SKM-1 (cell line): ENCODE results near the gene TRPV6.

Experiments
- DNase-seq: peaks from one replicate; lab custom pipeline; 2025; ENCODE audit not compliant: unreplicated experiment; lab: John Stamatoyannopoulos, UW

Gene TRPV6

DNA sequence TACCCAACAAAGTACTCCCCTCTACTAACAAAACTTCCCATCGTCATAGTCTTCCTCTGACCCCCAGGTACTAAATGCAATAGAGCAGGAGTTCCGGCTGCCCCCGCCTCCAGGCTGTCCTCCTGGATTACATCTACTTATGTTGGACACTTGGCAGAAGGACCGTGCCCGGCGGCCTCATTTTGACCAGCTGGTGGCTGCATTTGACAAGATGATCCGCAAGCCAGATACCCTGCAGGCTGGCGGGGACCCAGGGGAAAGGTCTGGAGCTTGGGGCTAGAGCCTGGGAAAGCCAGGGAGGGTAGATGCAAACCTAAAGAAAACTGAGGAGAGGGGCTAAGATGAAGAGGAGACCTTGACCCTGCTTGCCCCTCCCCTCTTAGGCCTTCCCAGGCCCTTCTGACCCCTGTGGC is 15.4 kb downstream of the TRPV6 start:
- DNase-seq: no peak

DNA sequence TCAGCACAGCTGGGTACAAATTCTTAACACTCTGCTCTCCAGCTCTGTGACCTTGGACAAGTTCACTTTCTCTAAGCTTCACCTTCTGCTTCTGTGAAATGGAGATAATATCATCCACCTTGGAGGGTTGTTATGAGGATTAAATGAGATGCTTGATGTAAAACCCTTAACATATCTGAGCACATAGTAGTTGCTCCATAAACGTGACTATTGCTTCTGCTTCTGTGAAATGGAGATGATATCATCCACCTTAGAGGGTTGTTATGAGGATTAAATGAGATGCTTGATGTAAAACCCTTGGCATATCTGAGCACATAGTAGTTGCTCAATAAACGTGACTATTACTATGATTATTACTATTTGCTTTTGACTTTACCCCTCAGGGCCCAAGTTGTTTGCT is 16.1 kb downstream of the TRPV6 start:
- no peak for DNase-seq

DNA sequence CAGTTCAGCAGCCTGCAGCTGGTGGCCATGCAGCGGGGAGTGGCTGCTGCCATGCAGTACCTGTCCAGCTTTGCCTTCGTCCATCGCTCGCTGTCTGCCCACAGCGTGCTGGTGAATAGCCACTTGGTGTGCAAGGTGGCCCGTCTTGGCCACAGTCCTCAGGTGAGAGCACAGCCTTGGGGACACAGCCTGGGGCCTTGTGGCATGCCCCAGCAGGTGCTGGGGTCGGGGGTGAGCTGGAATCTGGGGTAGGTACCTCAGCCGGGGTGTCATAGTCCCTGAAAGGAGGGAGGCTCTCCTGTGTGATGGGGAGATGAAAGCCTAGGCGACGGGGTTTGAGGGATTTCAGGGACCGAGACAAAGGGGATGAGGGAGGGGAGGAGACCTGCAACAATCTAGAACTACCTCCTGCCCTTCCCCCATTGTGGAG is 16.5 kb downstream of the TRPV6 start:
- DNase-seq: no peak

DNA sequence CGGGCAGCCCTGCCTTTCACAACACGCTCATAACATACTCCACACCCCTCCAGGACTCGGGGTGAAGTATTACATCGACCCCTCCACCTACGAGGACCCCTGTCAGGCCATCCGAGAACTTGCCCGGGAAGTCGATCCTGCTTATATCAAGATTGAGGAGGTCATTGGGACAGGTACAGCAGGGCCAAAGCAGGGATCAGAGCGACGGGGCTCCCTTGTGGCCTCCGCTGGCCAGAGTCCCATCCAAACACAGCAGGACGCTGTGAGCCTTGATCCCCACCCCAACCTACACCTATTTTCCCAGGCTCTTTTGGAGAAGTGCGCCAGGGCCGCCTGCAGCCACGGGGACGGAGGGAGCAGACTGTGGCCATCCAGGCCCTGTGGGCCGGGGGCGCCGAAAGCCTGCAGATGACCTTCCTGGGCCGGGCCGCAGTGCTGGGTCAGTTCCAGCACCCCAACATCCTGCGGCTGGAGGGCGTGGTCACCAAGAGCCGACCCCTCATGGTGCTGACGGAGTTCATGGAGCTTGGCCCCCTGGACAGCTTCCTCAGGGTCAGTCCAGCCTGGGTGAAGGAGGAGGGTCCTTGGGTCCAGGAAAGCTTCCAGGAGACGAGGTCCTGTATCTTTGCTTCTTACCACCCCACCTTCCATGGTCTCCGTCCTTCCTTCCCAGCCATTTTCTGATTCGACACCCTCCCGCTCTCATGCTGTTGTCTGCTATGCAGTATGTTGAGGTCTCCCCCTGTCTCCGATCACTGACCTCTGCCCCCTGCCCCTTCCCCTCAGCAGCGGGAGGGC is 17.2 kb downstream of the TRPV6 start:
- DNase-seq: no peak

DNA sequence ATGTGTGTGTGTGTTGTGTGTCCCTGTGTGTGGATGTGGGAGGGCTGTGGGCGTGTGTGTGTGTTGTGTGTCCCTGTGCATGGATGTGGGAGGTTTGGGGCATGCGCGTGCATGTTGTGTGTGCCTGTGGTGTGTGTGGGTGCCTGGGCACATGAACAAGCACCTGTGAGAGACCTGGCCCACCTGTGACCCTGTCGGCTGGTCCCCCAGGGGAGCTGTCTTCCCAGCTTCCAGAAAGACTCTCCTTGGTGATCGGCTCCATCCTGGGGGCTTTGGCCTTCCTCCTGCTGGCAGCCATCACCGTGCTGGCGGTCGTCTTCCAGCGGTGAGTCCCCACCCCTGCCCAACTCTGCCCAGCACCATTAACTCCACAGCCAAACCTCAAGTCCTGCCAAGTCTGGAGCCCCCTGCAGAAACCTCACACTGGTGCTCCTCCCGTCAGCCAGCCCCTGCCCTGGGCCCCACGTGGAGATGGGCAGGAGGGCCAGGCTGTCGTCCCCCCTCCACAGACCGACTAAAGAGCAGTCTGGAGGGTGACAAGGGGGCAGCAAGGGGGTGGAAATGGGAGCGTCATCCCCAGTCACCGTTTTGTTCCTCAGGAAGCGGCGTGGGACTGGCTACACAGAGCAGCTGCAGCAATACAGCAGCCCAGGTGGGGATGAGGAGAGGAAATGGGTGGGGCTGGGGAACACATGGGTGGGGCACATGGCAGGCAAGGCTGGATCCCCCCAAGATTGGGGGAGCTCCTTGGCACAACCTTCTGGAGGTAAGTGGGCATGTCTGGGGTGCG is 18.0 kb downstream of the TRPV6 start:
- DNase-seq: no peak

DNA sequence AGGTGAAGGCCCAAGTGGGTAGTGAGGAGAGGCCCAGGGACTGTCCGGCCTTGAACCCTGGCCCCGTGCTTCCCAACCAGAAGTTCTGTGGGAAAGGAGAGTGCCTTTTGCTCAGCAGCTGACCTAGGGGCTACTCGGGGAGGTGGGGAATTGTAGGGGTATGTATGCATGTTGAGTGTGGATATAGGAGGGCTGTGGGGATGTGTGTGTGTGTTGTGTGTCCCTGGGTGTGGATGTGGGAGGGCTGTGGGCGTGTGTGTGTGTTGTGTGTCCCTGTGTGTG is 18.5 kb downstream of the TRPV6 start:
- no peak for DNase-seq

DNA sequence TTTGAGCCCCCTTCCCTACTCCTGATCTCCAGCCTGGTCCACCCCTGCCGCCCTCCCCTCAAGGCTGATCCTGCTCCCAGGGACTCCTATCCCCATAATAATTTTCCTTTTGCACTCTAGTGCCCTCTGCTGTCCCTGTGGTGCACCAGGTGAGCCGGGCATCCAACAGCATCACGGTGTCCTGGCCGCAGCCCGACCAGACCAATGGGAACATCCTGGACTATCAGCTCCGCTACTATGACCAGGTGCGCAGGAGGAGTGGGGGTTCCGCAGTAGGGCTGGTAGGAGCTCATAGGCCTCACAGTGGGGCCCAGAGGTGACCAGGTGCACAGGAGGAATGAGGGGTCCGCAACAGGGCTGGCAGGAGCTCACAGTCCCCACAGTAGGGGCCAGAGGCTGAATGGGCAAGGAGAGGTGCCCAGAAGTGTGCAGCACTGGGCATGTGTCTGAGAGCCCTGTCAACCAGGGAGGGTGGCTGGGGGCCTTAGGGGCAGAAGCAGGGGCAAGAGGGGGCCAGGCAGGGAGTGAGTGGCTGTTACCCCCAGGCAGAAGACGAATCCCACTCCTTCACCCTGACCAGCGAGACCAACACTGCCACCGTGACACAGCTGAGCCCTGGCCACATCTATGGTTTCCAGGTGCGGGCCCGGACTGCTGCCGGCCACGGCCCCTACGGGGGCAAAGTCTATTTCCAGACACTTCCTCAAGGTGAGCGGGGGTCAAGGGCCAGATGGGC is 19.0 kb downstream of the TRPV6 start:
- no peak for DNase-seq

DNA sequence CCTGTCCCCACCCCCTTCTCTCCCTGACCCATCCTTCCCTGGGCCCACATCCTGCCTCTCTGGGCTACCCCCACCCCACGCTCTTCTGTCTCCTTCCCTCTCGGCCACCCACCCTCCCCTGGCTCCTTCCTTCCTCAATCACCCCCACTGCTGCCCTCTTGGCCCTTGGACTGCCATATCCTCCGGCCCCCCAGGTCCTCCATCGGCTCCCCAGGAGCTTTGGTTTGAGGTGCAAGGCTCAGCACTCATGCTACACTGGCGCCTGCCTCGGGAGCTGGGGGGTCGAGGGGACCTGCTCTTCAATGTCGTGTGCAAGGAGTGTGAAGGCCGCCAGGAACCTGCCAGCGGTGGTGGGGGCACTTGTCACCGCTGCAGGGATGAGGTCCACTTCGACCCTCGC is 19.8 kb downstream of the TRPV6 start:
- DNase-seq: no peak

DNA sequence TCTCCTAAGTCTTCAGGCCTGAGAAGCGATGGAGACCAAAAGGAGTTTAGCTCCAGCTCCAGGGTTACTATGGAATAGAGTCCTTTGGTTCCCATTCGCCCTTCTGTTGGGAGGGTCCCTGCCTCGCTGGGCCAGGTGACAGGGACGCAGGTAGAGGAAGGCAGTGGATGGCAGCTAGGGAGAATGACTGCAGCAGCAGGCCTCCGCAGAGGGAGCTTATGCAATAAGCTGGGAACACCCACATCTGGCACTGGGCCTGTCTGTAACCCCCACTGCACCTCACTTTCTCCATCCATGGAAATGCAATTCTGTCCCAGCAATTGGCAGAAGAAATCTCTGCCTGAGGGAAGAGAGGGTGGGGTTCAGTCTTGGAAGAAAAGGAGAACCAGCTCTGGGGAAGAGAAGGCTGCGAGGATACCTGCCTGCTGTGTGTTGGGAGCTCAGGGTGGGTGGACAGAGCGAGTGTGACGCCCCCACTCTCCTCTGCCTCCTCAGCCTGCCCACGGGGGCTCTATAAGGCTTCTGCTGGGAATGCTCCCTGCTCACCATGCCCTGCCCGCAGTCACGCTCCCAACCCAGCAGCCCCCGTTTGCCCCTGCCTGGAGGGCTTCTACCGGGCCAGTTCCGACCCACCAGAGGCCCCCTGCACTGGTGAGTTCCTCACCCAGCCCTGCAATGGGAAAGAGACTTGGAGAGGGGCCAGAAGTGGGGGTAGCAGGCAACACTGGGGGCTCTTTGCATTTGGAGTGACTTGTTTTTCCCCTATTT is 20.4 kb downstream of the TRPV6 start:
- DNase-seq: no peak

DNA sequence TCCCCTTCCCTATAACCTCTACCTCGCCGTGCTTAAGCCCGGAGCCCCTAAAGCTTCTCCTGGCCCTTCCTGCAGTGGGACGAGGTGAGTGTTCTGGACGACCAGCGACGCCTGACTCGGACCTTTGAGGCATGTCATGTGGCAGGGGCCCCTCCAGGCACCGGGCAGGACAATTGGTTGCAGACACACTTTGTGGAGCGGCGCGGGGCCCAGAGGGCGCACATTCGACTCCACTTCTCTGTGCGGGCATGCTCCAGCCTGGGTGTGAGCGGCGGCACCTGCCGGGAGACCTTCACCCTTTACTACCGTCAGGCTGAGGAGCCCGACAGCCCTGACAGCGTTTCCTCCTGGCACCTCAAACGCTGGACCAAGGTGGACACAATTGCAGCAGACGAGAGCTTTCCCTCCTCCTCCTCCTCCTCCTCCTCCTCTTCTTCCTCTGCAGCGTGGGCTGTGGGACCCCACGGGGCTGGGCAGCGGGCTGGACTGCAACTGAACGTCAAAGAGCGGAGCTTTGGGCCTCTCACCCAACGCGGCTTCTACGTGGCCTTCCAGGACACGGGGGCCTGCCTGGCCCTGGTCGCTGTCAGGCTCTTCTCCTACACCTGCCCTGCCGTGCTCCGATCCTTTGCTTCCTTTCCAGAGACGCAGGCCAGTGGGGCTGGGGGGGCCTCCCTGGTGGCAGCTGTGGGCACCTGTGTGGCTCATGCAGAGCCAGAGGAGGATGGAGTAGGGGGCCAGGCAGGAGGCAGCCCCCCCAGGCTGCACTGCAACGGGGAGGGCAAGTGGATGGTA is 21.5 kb downstream of the TRPV6 start:
- no peak for DNase-seq

DNA sequence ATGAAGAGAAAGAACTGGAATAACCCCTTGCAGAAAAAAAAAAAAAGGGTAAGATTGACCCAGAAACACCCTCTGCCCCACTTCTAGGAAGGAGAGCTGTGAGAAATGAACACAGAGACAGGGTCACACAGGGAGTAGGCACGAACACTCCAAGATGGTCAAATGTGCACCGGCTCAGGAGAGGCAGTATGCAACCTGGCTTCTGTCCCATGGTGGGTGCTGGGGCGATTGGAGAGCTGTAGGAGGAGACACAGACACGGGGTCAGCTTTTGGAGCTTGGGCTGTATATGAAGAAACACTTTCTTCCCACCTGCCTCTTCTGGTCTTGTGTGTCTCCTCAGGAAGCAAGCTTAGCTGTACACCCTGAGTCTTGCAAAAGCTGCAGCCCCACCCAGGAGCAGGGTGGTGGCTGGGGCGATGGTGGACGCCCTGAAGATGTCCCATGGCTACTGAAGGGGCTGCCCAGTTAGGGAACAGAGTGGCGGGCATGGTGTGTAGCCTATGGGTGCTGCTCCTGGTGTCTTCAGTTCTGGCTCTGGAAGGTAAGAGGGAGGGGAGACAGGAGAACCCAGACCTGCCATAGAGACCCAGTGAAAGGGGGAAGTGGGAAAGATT is 22.7 kb downstream of the TRPV6 start:
- DNase-seq: no peak

DNA sequence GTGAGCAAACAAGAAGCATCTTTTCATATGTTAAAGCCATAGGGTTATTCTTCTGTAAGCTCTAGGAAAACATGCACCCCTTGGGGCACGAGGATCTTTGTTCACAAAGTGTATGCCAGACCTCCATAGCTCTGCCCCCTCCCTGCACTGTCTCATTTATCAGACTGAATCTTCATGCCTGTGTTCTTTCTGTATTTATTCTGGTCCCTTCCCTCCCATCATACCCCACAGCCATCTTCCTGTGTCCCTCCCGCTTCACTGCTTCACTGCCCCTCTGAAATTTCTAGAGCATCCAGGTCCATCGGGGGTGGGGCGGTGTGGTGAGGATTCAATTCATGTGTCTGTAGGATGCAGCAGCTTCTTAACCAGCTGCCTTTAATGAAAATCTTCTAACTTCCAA is 23.2 kb downstream of the TRPV6 start:
- DNase-seq: no peak

DNA sequence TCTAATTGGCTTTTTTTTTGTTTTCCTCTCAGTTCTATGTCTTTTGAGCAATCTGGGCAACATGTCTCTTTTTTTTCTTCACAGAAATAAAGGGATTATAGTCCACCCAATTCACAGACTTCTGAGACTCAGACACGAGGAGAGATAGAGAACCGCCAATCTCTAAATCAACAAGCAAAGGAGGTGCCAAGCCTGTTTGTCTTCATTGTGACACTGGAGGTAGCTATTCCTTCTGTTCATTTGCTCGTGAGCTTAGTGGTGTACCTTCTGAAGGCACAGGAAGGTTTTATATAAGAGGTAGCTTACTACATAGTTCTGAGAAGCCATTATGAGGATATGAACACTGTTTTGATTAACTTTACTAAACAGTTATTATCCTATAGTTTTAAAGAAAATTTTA is 24.6 kb downstream of the TRPV6 start:
- no peak for DNase-seq

DNA sequence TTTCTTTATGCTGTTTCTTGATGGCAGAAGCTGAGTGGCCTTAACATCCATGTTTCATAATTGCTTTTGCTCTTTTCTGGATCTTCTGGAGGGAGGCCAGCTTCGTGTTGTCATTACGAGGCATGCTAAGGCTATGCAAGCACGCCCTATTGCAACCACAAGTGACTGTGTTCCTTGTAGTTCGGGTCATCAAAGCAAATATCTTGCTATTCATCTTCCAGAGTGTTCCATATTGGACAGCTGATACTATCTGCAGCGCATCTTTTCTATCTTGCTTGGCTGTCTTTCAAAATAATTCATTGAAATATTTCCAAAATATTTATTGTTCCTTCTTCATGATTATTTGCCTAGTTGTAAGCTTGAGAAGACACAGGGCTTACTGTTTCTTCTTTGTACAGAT is 25.7 kb downstream of the TRPV6 start:
- DNase-seq: no peak

DNA sequence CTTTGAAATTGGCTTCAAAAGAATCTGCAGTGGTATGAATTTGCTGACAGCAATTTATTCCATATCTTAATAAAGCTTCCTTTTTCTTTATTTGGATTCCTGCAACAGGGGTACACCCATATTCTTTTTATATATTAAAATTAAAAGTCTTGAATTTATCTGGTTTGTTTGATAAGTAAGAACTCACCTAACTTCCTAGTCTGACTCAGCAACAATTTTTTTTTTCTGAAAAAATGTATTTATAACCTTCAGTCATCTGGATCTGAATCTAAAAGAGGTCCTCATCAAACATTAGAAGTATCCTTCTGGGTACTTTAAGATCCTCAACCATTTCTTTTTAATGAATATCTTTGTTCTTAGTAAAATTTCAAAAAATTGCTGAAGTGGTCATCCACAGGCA is 26.1 kb downstream of the TRPV6 start:
- DNase-seq: no peak

DNA sequence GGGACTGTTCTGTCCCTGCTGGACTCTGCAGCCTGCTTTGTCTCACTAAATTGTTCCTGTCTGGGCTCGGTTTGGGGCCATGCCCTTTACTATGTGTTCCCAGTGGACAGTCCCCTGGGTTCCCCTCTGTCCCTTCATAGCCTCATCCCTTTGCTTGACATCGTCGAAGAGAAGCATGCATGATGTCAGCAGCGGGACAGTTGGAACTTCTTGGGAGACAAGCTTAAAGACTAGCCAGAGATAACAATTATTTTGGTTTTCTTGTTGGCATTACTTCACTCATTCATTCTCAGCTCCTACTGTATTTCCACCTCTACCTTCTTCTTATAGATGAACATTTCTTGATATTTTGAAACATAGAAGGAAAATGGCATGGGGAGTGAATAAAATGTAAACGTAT is 27.9 kb downstream of the TRPV6 start:
- no peak for DNase-seq

DNA sequence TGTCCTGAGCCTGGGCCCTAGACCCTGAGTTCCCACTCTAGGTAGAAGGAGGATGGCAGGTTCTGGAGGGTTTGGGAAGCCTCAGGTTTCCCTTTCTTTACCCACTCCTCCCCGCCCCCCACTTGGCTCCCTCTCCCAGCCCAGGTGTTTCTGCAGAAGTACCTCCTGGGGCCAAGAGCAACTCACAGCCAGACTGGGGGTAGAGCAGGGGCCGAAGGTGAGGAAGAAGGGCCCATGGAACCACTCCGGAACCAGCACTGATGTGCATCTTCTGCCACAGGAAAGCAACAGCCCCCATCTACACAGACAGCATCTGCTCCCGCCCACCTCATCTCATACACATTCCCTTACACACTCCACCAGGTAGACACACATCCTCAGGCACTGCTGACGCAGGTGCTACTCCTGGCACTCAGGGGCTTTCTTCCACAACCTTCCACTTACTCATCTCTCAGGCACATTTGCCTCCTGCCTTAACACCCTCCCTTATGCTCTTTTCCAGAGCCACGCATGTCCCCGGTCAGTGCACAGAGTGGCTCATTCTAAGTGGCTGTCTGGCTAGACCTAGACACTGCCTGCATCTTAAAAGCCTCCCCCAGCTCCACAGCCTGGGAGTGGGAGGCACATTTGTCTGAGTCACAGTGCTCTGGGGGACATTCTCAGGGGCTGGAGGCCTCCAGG is 28.8 kb downstream of the TRPV6 start:
- DNase-seq: no peak

DNA sequence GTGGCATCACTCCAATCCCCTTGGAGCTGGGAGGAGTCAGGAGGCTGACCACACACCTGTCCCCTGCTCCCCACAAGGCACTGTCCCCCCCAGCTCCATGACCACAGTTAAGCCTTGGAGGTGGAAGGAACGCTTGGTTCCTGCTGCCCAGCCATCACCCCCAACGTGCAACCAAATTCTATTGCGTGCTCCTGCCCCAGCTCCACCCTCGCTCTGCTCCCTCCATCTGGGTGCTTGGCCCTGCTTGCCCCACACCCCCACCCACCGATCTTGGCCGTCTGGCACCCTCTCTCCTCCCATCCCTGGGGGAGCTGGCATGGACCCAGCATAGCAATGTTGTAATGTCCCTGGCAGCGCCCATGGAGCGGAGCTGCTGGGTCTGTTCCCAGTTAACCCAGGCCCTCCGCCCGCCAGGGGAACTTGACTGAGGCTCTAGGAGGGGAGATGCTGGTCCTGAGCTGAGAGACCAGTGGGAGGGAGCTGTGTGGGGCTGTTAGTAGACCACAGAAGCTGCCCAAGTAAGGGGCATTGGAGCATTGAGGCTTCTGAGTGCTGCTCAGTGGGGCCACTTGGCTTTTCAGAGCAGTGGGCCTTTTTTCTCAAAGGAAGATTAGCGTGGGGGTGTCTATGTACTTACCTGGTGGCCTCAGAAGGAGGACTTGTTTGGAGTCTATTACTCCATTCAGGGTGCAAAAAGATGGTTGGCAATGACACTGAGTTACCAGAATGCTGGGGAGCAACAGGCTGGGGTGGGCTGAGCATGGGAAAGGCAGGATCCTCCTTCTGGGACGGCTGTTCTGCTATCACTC is 29.6 kb downstream of the TRPV6 start:
- no peak for DNase-seq
